Measurements from ENCODE around the gene HBE1. TPM values are rescaled to one million over a fixed set of nuclear protein-coding genes. Genes with fewer than 3 reads are reported as not detected.

HBE1 gene
- total RNA-seq, 1 donor: under 0.01 TPM

- DNase-seq (ENCODE audit: low read depth in 2 of 3, low spot score in 2 of 3): no peak
These were observed 31.3 kb downstream of the HBE1 start for GRCh38 chr11:5238486-5238885.

- DNase-seq (ENCODE audit: low read depth in 2 of 3, low spot score in 2 of 3): no peak
These were observed 32.3 kb downstream of the HBE1 start for GRCh38 chr11:5237420-5237819.

- DNase-seq (ENCODE audit: low read depth in 2 of 3, low spot score in 2 of 3): no peak
These were observed 34.2 kb downstream of the HBE1 start for GRCh38 chr11:5235364-5236095.

- peak in 2 of 3 donors; percentile 54 to 79 for DNase-seq (ENCODE audit: low read depth in 2 of 3, low spot score in 2 of 3)
These were observed 35.3 kb downstream of the HBE1 start, which contains the start of gene HBD for GRCh38 chr11:5234381-5234834. TSS of gene HBD (minus strand) at chr11:5234483. CDS start at chr11:5234433, 50 bp downstream.

- no peak for DNase-seq (ENCODE audit: low read depth in 2 of 3, low spot score in 2 of 3)
These were observed 36.4 kb downstream of the HBE1 start for GRCh38 chr11:5233307-5233706.

- no peak for DNase-seq (ENCODE audit: low read depth in 2 of 3, low spot score in 2 of 3)
These were observed 36.9 kb downstream of the HBE1 start for GRCh38 chr11:5232821-5233220.

- DNase-seq (ENCODE audit: low read depth in 2 of 3, low spot score in 2 of 3): no peak
These were observed 37.6 kb downstream of the HBE1 start for GRCh38 chr11:5232176-5232575.

- DNase-seq (ENCODE audit: low read depth in 2 of 3, low spot score in 2 of 3): no peak
These were observed 38.6 kb downstream of the HBE1 start for GRCh38 chr11:5231111-5231510.

- DNase-seq (ENCODE audit: low read depth in 2 of 3, low spot score in 2 of 3): no peak
These were observed 39.5 kb downstream of the HBE1 start for GRCh38 chr11:5230266-5230665.

- DNase-seq (ENCODE audit: low read depth in 2 of 3, low spot score in 2 of 3): no peak
These were observed 39.9 kb downstream of the HBE1 start for GRCh38 chr11:5229796-5230195.

- no peak for DNase-seq (ENCODE audit: low read depth in 2 of 3, low spot score in 2 of 3)
These were observed 40.4 kb downstream of the HBE1 start for GRCh38 chr11:5229356-5229755.

- DNase-seq (ENCODE audit: low read depth in 2 of 3, low spot score in 2 of 3): no peak
These were observed 41.6 kb downstream of the HBE1 start for GRCh38 chr11:5228124-5228523.

GRCh38 chr11:5227681-5228080 is 42.1 kb downstream of the HBE1 start:
- no peak for DNase-seq (ENCODE audit: low read depth in 2 of 3, low spot score in 2 of 3)

- no peak for DNase-seq (ENCODE audit: low read depth in 2 of 3, low spot score in 2 of 3)
These were observed 42.9 kb downstream of the HBE1 start, which contains the start of gene HBB for GRCh38 chr11:5226732-5227310. TSS of gene HBB (minus strand) at chr11:5227071. CDS start at chr11:5227021, 50 bp downstream.

- peak in 1 of 3 donors; percentile 7 for DNase-seq (ENCODE audit: low read depth in 2 of 3, low spot score in 2 of 3)
These were observed 44.3 kb downstream of the HBE1 start for GRCh38 chr11:5225480-5225871.

- DNase-seq (ENCODE audit: low read depth in 2 of 3, low spot score in 2 of 3): peak in 1 of 3 donors; percentile 13
These were observed 44.9 kb downstream of the HBE1 start for GRCh38 chr11:5224538-5225479.

- DNase-seq (ENCODE audit: low read depth in 2 of 3, low spot score in 2 of 3): no peak
These were observed 46.1 kb downstream of the HBE1 start for GRCh38 chr11:5223686-5224085.

- no peak for DNase-seq (ENCODE audit: low read depth in 2 of 3, low spot score in 2 of 3)
These were observed 46.6 kb downstream of the HBE1 start for GRCh38 chr11:5223146-5223545.

Measured in hematopoietic multipotent progenitor cell (in vitro differentiated cells).